Endothelial cell of umbilical vein (primary cell): Measurements from ENCODE around the gene MCTP2. TPM values are rescaled to one million over a fixed set of nuclear protein-coding genes. Genes with fewer than 3 reads are reported as not detected.

Source experiments
- BruUV-seq: library from RNA; stranded (reverse); fragments of 400-500 nt; replicated peaks from 2 replicates; lab custom pipeline; 2021; lab: Mats Ljungman, UMichigan
- CTCF ChIA-PET: fragments of 300-600, 350-600 bp; sonication (Branson Sonifier 250); formaldehyde crosslinking; loops from one replicate; lab custom pipeline; 2021; ENCODE audit warnings: antibody characterized with exemption, inconsistent platforms; lab: Charles Lee
- POLR2A ChIA-PET: fragments of 300-600, 350-600 bp; sonication (Branson Sonifier 250); formaldehyde crosslinking; loops from one replicate; lab custom pipeline; 2021; ENCODE audit warnings: antibody characterized with exemption, inconsistent platforms; lab: Charles Lee
- DNase-seq: peaks from one replicate; pipeline ENCODE4 v3.0.0-alpha.2; 2011; ENCODE audit warnings: low read depth, low spot score
- FAIRE-seq: peaks from 2 replicates; lab custom pipeline; 2011; peaks lifted over from hg19 to GRCh38; lab: Jason Lieb, UNC
- H2AFZ ChIP-seq: 2 replicates; pipeline ENCODE4 v1.6.0; 2012; ENCODE audit warnings: low read depth, low read length, control low read depth, inconsistent platforms
- H3K27ac ChIP-seq: 2 replicates; pipeline ENCODE4 v1.5.1; 2011; ENCODE audit warnings: low read depth, mild to moderate bottlenecking, control low read depth, low read length, moderate library complexity; ENCODE audit not compliant: insufficient read depth
- H3K27me3 ChIP-seq, 2 experiments: 2 replicates each; pipeline versions ENCODE4 v1.6.0 to v1.6.1; 2011; ENCODE audit warnings: low read length in 2 of 2, mixed read lengths in 1 of 2; ENCODE audit not compliant: control insufficient read depth in 2 of 2, insufficient read depth in 2 of 2
- H3K36me3 ChIP-seq, 2 experiments: 2 replicates in 1 of 2; 3 replicates in 1 of 2; pipeline ENCODE4 v1.5.1; 2011; ENCODE audit warnings: low read length in 2 of 2, mild to moderate bottlenecking in 1 of 2, moderate library complexity in 1 of 2; ENCODE audit not compliant: control insufficient read depth in 2 of 2, insufficient read depth in 2 of 2; ENCODE audit errors: extremely low read depth in 1 of 2
- H3K4me1 ChIP-seq: 3 replicates; pipeline ENCODE4 v1.5.1; 2011; ENCODE audit warnings: mild to moderate bottlenecking, low read length; ENCODE audit not compliant: control insufficient read depth, insufficient read depth; ENCODE audit errors: extremely low read depth
- H3K4me2 ChIP-seq: 2 replicates; pipeline ENCODE4 v1.6.1; 2011; ENCODE audit warnings: low read length, control low read depth, mixed read lengths; ENCODE audit not compliant: insufficient read depth
- H3K4me3 ChIP-seq, 3 experiments: fragments of 200-600 bp in 1 of 3; sonication (generic), shearing (Covaris generic) in 1 of 3; replicated peaks in 1 of 3; 2 replicates each; pipeline ENCODE4 v1.5.1; 2011 to 2016; ENCODE audit warnings: control low read depth in 3 of 3, low read length in 3 of 3, mild to moderate bottlenecking in 2 of 3, inconsistent platforms in 1 of 3, low read depth in 1 of 3, moderate library complexity in 1 of 3; ENCODE audit not compliant: insufficient read depth in 1 of 3
- H3K79me2 ChIP-seq: 2 replicates; pipeline ENCODE4 v1.6.0; 2012; ENCODE audit warnings: low read length, inconsistent platforms; ENCODE audit not compliant: control insufficient read depth, insufficient read depth
- H3K9ac ChIP-seq: replicated peaks from 2 replicates; pipeline ENCODE3; 2011; ENCODE audit warnings: low read length, control low read depth; ENCODE audit not compliant: insufficient read depth; ENCODE audit errors: extremely low read depth
- H3K9me1 ChIP-seq: replicated peaks from 3 replicates; pipeline ENCODE4 v1.6.0; 2011; ENCODE audit warnings: mild to moderate bottlenecking, low read length; ENCODE audit not compliant: control insufficient read depth, insufficient read depth; ENCODE audit errors: extremely low read depth
- H3K9me3 ChIP-seq: replicated peaks from 2 replicates; pipeline ENCODE4 v1.5.1; 2012; ENCODE audit warnings: low read length, inconsistent platforms; ENCODE audit not compliant: control insufficient read depth, insufficient read depth
- H4K20me1 ChIP-seq: replicated peaks from 2 replicates; pipeline ENCODE3; 2011; ENCODE audit warnings: mild to moderate bottlenecking, low read length; ENCODE audit not compliant: control insufficient read depth, insufficient read depth; ENCODE audit errors: extremely low read depth
- CTCF ChIP-seq, 2 donors: IDR thresholded peaks; 1 replicate in 1 of 2; 2 replicates in 1 of 2; pipeline ENCODE4 v1.5.1; 2011; ENCODE audit warnings: low read length in 2 of 2, mild to moderate bottlenecking in 2 of 2, moderate library complexity in 2 of 2, control low read depth in 1 of 2, inconsistent platforms in 1 of 2, low read depth in 1 of 2; ENCODE audit not compliant: insufficient read depth in 1 of 2; ENCODE audit errors: extremely low read depth in 1 of 2
- EZH2 ChIP-seq: IDR thresholded peaks from 2 replicates; pipeline ENCODE4 v1.6.1; 2012; ENCODE audit warnings: borderline replicate concordance, low read depth, mild to moderate bottlenecking, moderate library complexity, low read length, inconsistent platforms; ENCODE audit not compliant: severe bottlenecking
- FOS ChIP-seq: IDR thresholded peaks from 2 replicates; pipeline ENCODE4 v1.6.1; 2011; ENCODE audit warnings: mild to moderate bottlenecking, low read length, moderate library complexity, borderline replicate concordance; ENCODE audit not compliant: insufficient read depth
- GATA2 ChIP-seq: IDR thresholded peaks from 2 replicates; pipeline ENCODE4 v1.7.0; 2011; ENCODE audit warnings: low read depth, mild to moderate bottlenecking, moderate library complexity, mixed read lengths, low read length; ENCODE audit not compliant: insufficient read length, insufficient read depth
- JUN ChIP-seq: IDR thresholded peaks from 2 replicates; pipeline ENCODE4 v1.6.1; 2011; ENCODE audit warnings: borderline replicate concordance, low read depth; ENCODE audit not compliant: insufficient read length, insufficient read depth
- MAX ChIP-seq: IDR thresholded peaks from 2 replicates; pipeline ENCODE4 v1.6.1; 2011; ENCODE audit not compliant: insufficient read depth, insufficient read length
- MYC ChIP-seq: IDR thresholded peaks from one replicate; pipeline ENCODE4 v1.6.1; 2011; ENCODE audit warnings: mild to moderate bottlenecking, low read depth, low read length
- POLR2A ChIP-seq: IDR thresholded peaks from 2 replicates; pipeline ENCODE4 v1.6.1; 2012; ENCODE audit warnings: low read depth, mild to moderate bottlenecking, control low read depth, low read length
- POLR2AphosphoS5 ChIP-seq: IDR thresholded peaks from 2 replicates; pipeline ENCODE4 v1.6.1; 2012; ENCODE audit warnings: low read depth, mild to moderate bottlenecking, control low read depth, low read length, moderate library complexity; ENCODE audit not compliant: insufficient read depth
- dilution Hi-C: fragments of 300-500 bp; cut with MboI; formaldehyde crosslinking; loops from one replicate; pipeline ENCODE4 v1.15.0; 2019; ENCODE audit warnings: low sequenced_read_pairs; ENCODE audit not compliant: extremely low pct_ligation_motif_present
- intact Hi-C: fragments of 100-400 bp; cut with micrococcal nuclease; formaldehyde crosslinking; loops from one replicate; pipeline ENCODE4 v1.10.0; 2022
- polyA plus RNA-seq, 4 experiments: library from polyadenylated mRNA; depleted of rRNA in 3 of 4; stranded (reverse) in 3 of 4; unstranded in 1 of 4; fragments of >200 nt; gene quantifications; 2 replicates each; pipeline versions ENCODE4 v1.2.1 to v1.2.3, GENCODE V29; 2011 to 2012; ENCODE audit warnings: missing spikeins in 1 of 4
- total RNA-seq: library from RNA; stranded (reverse); gene quantifications from 2 replicates; pipeline ENCODE4 v1.2.3, GENCODE V29; 2021

Gene MCTP2
- total and polyA plus RNA-seq, 2 donors (not counting 3 experiments of a cell fraction or from before 2014, with no cell fraction given), result 0.01 to 0.75 TPM

- Histone ChIP-seq H3K4me2 (no peak overlapping the region), H3K36me3 (no peaks in the 10 kb centered on the region), H3K27ac (no peak overlapping the region), H3K4me1 (no peaks in the 10 kb centered on the region), H3K9me3 (no peaks in the 10 kb centered on the region), H3K4me3 (no peak overlapping the region), H3K27me3 (peaks cover 0 to 4% of the 10 kb centered on the region in 2 experiments), H3K9me1 (no peaks in the 10 kb centered on the region), H3K9ac (no peak overlapping the region), H3K79me2 (no peaks in the 10 kb centered on the region), H2AFZ (no peak overlapping the region), H4K20me1 (no peaks in the 10 kb centered on the region)
- TF ChIP-seq EZH2, result no peak
- FAIRE-seq, result no peak
- ChIA-PET POLR2A (no interaction called here), CTCF (no interaction called here)
- intact Hi-C loops, result loop anchor here (5.0 kb wide), 1 partner anchor 54 kb away; no protein-coding TSS in a partner anchor
- no TSS peak for BruUV-seq
- dilution Hi-C loops, result no loop called here
- DNase-seq, result no peak
Measured at GRCh38 chr15:94233441-94233840, 2.1 kb downstream of the MCTP2 start.

GRCh38 chr15:94234300-94234699, 2.9 kb downstream of the MCTP2 start:
- Histone ChIP-seq H3K27ac (no peak overlapping the region), H3K79me2 (no peaks in the 10 kb centered on the region), H3K4me1 (no peaks in the 10 kb centered on the region), H3K4me3 (no peak overlapping the region), H3K9me3 (no peaks in the 10 kb centered on the region), H3K4me2 (no peak overlapping the region), H3K27me3 (peaks cover 0 to 4% of the 10 kb centered on the region in 2 experiments), H3K36me3 (no peaks in the 10 kb centered on the region), H2AFZ (no peak overlapping the region), H3K9ac (no peak overlapping the region), H3K9me1 (no peaks in the 10 kb centered on the region), H4K20me1 (no peaks in the 10 kb centered on the region)
- no TSS peak for BruUV-seq
- FAIRE-seq, result no peak
- TF ChIP-seq FOS (no peak), MYC (no peak), MAX (no peak), JUN (no peak), GATA2 (no peak), EZH2 (no peak), POLR2AphosphoS5 (no peak), CTCF (IDR thresholded peaks at IDR 0.05; ENCODE audit: extremely low read depth in 1 of 2, insufficient read depth in 1 of 2, low read depth in 1 of 2, low read length in 2 of 2) (no peak), POLR2A (no peak)
- ChIA-PET CTCF (no interaction called here), POLR2A (no interaction called here)
- dilution Hi-C loops (no loop called here), intact Hi-C loops (loop anchor here (5.0 kb wide), 1 partner anchor 53 kb away; no protein-coding TSS in a partner anchor)
- DNase-seq, result no peak
